PFSK-1 (cell line): ENCODE measurements around the gene IAH1.

Experiments
- FOXP2 ChIP-seq: optimal IDR thresholded peaks from 2 replicates; pipeline ENCODE3; 2011; ENCODE audit warnings: borderline replicate concordance, control low read depth, inconsistent platforms; ENCODE audit not compliant: insufficient read depth; ENCODE audit errors: extremely low read length, extremely low read depth
- POLR2AphosphoS5 ChIP-seq: IDR thresholded peaks from 2 replicates; pipeline ENCODE4 v1.6.1; 2012; ENCODE audit warnings: low read depth, mild to moderate bottlenecking, control low read depth, low read length, moderate library complexity
- SIN3A ChIP-seq: IDR thresholded peaks from 2 replicates; pipeline ENCODE4 v1.6.1; 2012; ENCODE audit warnings: mild to moderate bottlenecking, low read length, moderate library complexity, borderline replicate concordance; ENCODE audit not compliant: insufficient read depth
- TAF1 ChIP-seq: IDR thresholded peaks from 2 replicates; pipeline ENCODE4 v1.6.1; 2012; ENCODE audit warnings: low read length, control low read depth, borderline replicate concordance; ENCODE audit not compliant: insufficient read depth
- TF ChIP-seq, protein P1 (sequence below), 2 experiments: IDR thresholded peaks; 2 replicates each; pipeline versions ENCODE4 v1.6.1 to v1.8.0; 2011 to 2012; ENCODE audit warnings: low read depth in 2 of 2, low read length in 2 of 2, control low read depth in 1 of 2, inconsistent platforms in 1 of 2, mild to moderate bottlenecking in 1 of 2, moderate library complexity in 1 of 2; ENCODE audit not compliant: insufficient read depth in 1 of 2

IAH1 gene

DNA sequence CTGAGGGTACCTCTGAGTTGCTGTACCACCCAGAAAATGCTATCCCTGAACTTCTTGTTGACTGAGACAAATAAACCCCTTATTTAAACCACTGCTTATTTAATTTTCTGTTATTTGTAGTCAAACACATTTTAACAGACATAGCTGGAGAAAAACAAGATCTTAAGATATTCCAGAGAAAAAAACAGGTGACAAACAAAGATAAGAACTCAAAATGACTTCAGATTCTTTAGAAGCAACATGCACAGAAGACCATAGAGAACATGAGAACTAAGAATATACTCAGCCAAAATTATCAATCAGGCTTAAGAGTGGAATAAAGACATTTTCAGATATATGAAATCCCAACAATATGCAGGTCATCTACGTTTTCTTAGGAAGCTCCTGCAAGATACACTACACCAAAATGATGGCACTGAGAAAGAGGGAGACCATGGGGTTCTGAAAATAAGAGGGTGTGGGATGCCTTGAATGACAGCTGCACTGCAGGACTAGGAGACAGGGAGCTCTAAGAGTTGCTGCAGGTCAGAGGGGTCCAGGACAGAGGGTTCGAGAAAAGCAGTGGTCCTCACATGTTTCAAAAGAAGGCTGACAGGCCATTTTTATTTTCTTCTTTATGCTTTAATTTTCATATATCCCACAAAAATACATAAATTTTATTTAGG is 42.9 kb downstream of the IAH1 start:
- no peak for TF ChIP-seq FOXP2
- TF ChIP-seq SIN3A, result no peak

GRCh38 chr2:9518163-9518562 is 43.8 kb downstream of the IAH1 start:
- TF ChIP-seq POLR2AphosphoS5 (no peak), FOXP2 (no peak), TAF1 (no peak), SIN3A (no peak)
- TF ChIP-seq, protein P1, sequence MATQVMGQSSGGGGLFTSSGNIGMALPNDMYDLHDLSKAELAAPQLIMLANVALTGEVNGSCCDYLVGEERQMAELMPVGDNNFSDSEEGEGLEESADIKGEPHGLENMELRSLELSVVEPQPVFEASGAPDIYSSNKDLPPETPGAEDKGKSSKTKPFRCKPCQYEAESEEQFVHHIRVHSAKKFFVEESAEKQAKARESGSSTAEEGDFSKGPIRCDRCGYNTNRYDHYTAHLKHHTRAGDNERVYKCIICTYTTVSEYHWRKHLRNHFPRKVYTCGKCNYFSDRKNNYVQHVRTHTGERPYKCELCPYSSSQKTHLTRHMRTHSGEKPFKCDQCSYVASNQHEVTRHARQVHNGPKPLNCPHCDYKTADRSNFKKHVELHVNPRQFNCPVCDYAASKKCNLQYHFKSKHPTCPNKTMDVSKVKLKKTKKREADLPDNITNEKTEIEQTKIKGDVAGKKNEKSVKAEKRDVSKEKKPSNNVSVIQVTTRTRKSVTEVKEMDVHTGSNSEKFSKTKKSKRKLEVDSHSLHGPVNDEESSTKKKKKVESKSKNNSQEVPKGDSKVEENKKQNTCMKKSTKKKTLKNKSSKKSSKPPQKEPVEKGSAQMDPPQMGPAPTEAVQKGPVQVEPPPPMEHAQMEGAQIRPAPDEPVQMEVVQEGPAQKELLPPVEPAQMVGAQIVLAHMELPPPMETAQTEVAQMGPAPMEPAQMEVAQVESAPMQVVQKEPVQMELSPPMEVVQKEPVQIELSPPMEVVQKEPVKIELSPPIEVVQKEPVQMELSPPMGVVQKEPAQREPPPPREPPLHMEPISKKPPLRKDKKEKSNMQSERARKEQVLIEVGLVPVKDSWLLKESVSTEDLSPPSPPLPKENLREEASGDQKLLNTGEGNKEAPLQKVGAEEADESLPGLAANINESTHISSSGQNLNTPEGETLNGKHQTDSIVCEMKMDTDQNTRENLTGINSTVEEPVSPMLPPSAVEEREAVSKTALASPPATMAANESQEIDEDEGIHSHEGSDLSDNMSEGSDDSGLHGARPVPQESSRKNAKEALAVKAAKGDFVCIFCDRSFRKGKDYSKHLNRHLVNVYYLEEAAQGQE (IDR thresholded peaks at IDR 0.05; ENCODE audit: insufficient read depth in 1 of 2, low read depth in 2 of 2, low read length in 2 of 2), result no peak

DNA sequence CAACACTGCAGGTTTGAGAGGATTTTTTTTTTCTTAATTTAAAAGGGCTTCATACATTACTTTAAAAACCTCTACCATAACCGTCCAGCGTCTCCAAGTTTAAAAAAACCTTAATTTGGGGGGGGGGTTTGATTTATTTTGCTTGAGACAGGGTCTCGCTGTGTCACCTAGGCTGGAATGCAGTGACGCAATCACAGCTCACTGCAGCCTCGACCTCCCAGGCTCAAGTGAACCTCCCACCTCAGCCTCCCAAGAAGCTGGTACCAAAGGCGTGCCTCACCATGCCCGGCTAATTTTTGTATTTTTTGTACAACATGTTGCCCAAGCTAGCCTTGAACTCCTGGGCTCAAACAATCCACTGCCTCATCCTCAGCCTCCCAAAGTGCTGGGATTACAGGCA is 44.4 kb downstream of the IAH1 start:
- TF ChIP-seq POLR2AphosphoS5 (no peak), FOXP2 (no peak), SIN3A (no peak), TAF1 (no peak)
- TF ChIP-seq, protein P1 (IDR thresholded peaks at IDR 0.05; ENCODE audit: insufficient read depth in 1 of 2, low read depth in 2 of 2, low read length in 2 of 2), result no peak

DNA sequence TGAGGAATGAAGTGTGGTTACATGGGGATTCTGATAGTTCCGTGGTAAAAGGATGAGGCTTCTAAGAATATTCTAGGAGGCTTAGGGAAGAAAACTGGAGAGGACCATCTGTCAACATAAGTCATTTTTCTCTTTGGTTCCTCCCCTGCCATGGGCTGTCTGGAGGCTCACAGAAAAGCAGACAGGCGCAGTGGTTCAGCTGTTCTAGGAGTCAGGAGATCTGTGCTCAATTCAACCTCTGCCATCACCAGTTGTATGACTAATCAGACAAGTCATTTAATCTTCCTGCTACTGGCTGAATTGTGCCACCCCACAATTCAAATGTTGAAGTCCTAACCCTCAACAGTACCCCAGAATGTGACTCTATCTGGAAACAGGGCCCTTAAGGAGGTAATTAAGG is 44.9 kb downstream of the IAH1 start:
- TF ChIP-seq, protein P1 (IDR thresholded peaks at IDR 0.05; ENCODE audit: insufficient read depth in 1 of 2, low read depth in 2 of 2, low read length in 2 of 2), result no peak
- TF ChIP-seq SIN3A, result no peak

- TF ChIP-seq, protein P1 (IDR thresholded peaks at IDR 0.05; ENCODE audit: insufficient read depth in 1 of 2, low read depth in 2 of 2, low read length in 2 of 2), result no peak
- TF ChIP-seq FOXP2, result no peak
- no peak for TF ChIP-seq SIN3A
- no peak for TF ChIP-seq TAF1
- no peak for TF ChIP-seq POLR2AphosphoS5
Observed at GRCh38 chr2:9524291-9524690, 49.9 kb downstream of the IAH1 start.

GRCh38 chr2:9525266-9525665 is 50.9 kb downstream of the IAH1 start:
- TF ChIP-seq TAF1, result no peak
